ENCODE measurements around the gene KHSRP.

DNA sequence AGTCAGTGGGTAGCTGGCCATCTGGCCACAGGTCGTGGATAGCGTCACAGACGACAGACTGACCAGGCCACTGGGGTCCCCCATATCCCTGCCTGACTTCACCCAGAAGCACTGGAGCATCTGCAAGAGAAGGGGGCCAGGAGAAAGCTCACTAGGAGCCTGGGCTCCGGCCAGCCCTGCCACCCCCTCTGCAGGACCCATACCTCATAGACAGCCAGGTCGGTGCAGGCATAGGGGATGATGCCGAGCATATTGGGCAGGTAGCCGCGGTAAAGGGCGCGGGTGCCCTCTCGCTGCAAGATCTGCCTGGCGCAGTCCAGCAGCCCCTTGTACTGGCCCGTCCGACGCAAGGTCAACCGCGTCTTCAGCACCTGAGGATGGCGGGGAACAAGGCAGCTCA is 2.5 kb upstream of the KHSRP start:
- TF ChIP-seq, protein P1, sequence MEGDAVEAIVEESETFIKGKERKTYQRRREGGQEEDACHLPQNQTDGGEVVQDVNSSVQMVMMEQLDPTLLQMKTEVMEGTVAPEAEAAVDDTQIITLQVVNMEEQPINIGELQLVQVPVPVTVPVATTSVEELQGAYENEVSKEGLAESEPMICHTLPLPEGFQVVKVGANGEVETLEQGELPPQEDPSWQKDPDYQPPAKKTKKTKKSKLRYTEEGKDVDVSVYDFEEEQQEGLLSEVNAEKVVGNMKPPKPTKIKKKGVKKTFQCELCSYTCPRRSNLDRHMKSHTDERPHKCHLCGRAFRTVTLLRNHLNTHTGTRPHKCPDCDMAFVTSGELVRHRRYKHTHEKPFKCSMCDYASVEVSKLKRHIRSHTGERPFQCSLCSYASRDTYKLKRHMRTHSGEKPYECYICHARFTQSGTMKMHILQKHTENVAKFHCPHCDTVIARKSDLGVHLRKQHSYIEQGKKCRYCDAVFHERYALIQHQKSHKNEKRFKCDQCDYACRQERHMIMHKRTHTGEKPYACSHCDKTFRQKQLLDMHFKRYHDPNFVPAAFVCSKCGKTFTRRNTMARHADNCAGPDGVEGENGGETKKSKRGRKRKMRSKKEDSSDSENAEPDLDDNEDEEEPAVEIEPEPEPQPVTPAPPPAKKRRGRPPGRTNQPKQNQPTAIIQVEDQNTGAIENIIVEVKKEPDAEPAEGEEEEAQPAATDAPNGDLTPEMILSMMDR (conservative IDR thresholded peaks at IDR 0.05; ENCODE audit: low read depth, low read length): no peak
- no peak for TF ChIP-seq EZH2 (IDR thresholded peaks at IDR 0.05; ENCODE audit: low read length, unreplicated experiment)
- no peak for TF ChIP-seq EZH2phosphoT487 (IDR thresholded peaks at IDR 0.05; ENCODE audit: borderline replicate concordance, low read length)
